ENCODE results near the gene PTPA.
"Not testable (repeated sequence)": the region's sequence is repeated elsewhere in the genome, so short reads cannot be mapped to it uniquely, and the experiment has no call there.

The PTPA gene

DNA sequence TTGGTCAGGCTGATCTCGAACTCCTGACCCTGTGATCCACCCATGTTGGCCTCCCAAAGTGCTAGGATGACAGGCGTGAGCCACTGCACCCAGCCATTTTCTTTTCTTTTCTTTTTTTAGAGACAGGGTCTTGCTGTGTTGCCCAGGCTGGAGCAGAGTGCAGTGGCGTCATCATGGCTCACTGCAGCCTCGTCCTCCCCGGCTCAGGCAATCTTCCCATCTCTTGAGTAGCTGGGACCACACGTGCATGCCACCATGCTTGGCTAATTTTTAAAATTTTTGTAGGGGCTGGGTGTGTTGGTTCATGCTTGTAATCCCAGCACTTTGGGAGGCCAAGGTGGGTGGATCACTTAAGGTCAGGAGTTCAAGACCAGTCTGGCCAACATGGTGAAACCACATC, 85.8 kb downstream of the PTPA start:
- not testable (repeated sequence) for DNase-seq (ENCODE audit: low read depth in 2 of 2, low spot score in 1 of 2)

GRCh38 chr9:129197978-129198318, 86.7 kb downstream of the PTPA start:
- no peak for DNase-seq (ENCODE audit: low read depth in 2 of 2, low spot score in 1 of 2)

Measured in stimulated activated CD8-positive, alpha-beta memory T cell treated with anti-CD3 and anti-CD28 coated beads, Interleukin-4, amount 100 ng/mL, for 4 hours (primary cell).